ENCODE data around the gene OR5D18.
"Not testable (repeated sequence)": the region's sequence is repeated elsewhere in the genome, so short reads cannot be mapped to it uniquely, and the experiment has no call there.

Gene OR5D18

GRCh38 chr11:55819330-55819729 is at the start of gene OR5D18:
TSS of gene OR5D18 (plus strand) at chr11:55819630. CDS start at chr11:55819630, 0 bp downstream.
- DNase-seq: no peak

- DNase-seq: no peak
Observed at GRCh38 chr11:55773138-55773537, 46.3 kb upstream of the OR5D18 start, which contains the start of gene OR5D13. TSS of gene OR5D13 (plus strand) at chr11:55773438. CDS start at chr11:55773438, 0 bp downstream.

GRCh38 chr11:55791606-55792005 is 27.8 kb upstream of the OR5D18 start:
- DNase-seq: no peak

- no peak for DNase-seq
Observed at GRCh38 chr11:55793321-55793720, 26.1 kb upstream of the OR5D18 start.

- no peak for DNase-seq
Observed at GRCh38 chr11:55795256-55795655, 24.2 kb upstream of the OR5D18 start, which contains the start of gene OR5D14. TSS of gene OR5D14 (plus strand) at chr11:55795556. CDS start at chr11:55795556, 0 bp downstream.

GRCh38 chr11:55806248-55806647 is 13.2 kb upstream of the OR5D18 start:
- no peak for DNase-seq

- no peak for DNase-seq
Observed at GRCh38 chr11:55811067-55811466, 8.4 kb upstream of the OR5D18 start, which contains the start of gene OR5L1. TSS of gene OR5L1 (plus strand) at chr11:55811367. CDS start at chr11:55811467, 100 bp downstream.

GRCh38 chr11:55826919-55827318 is 7.5 kb downstream of the OR5D18 start, which contains the start of gene OR5L2:
TSS of gene OR5L2 (plus strand) at chr11:55827219. CDS start at chr11:55827219, 0 bp downstream.
- no peak for DNase-seq

- no peak for DNase-seq
Observed at GRCh38 chr11:55838452-55838851, 19.0 kb downstream of the OR5D18 start, which contains the start of gene OR5D16. TSS of gene OR5D16 (plus strand) at chr11:55838752. CDS start at chr11:55838752, 0 bp downstream.

- no peak for DNase-seq
Observed at GRCh38 chr11:55847453-55847852, 28.0 kb downstream of the OR5D18 start.

GRCh38 chr11:55849037-55849436 is 29.6 kb downstream of the OR5D18 start:
- DNase-seq: no peak

- DNase-seq: no peak
Observed at GRCh38 chr11:55852141-55852540, 32.7 kb downstream of the OR5D18 start.

GRCh38 chr11:55854704-55855103 is 35.3 kb downstream of the OR5D18 start:
- DNase-seq: no peak

- not testable (repeated sequence) for DNase-seq
Observed at GRCh38 chr11:55867354-55867753, 47.9 kb downstream of the OR5D18 start.

Data from DMS153 (cell line).